PC-9 (cell line): Measurements from ENCODE around the gene DNAJC13. TPM values are rescaled to one million over a fixed set of nuclear protein-coding genes. Genes with fewer than 3 reads are reported as not detected.

Source experiments
- BruUV-seq: library from RNA; stranded (reverse); fragments of 400-500 nt; replicated peaks from 2 replicates; lab custom pipeline; 2021; lab: Mats Ljungman, UMichigan
- CTCF ChIA-PET: fragments of 300-600 bp; sonication (Branson Sonifier 250); formaldehyde crosslinking; loops from one replicate; lab custom pipeline; 2022; ENCODE audit warnings: antibody characterized with exemption; lab: Charles Lee
- POLR2A ChIA-PET: fragments of 300-600 bp; sonication (Branson Sonifier 250); formaldehyde crosslinking; loops from one replicate; lab custom pipeline; 2022; ENCODE audit warnings: antibody characterized with exemption; ENCODE audit not compliant: unreplicated experiment; lab: Charles Lee
- DNase-seq, 2 experiments: peaks; one replicate each; pipeline versions ENCODE4 v3.0.0 to v3.0.0-alpha.2; 2015 to 2022; ENCODE audit warnings: mixed read lengths in 1 of 2
- H2AFZ ChIP-seq: fragments of 200-600 bp; sonication (generic); 2 replicates; pipeline ENCODE4 v1.8.1; 2017; ENCODE audit warnings: antibody characterized with exemption
- H3F3A ChIP-seq: fragments of 200-600 bp; sonication (generic); 2 replicates; pipeline ENCODE4 v1.8.1; 2017; ENCODE audit warnings: antibody characterized with exemption, mild to moderate bottlenecking, low read depth; ENCODE audit not compliant: insufficient read depth
- H3K27ac ChIP-seq: fragments of 200-600 bp; sonication (generic); 2 replicates; pipeline ENCODE4 v1.6.1; 2016; ENCODE audit warnings: mixed run types
- H3K27me3 ChIP-seq: fragments of 200-600 bp; sonication (generic); 2 replicates; pipeline ENCODE4 v1.6.1; 2016; ENCODE audit warnings: low read depth, mixed run types; ENCODE audit not compliant: insufficient read depth
- H3K36me3 ChIP-seq: fragments of 200-600 bp; sonication (generic); 2 replicates; pipeline ENCODE4 v1.6.1; 2016; ENCODE audit warnings: low read depth, mixed run types
- H3K4me1 ChIP-seq: fragments of 200-600 bp; sonication (generic); replicated peaks from 2 replicates; pipeline ENCODE4 v1.6.1; 2016; ENCODE audit warnings: mixed run types; ENCODE audit not compliant: insufficient read depth
- H3K4me2 ChIP-seq: fragments of 200-600 bp; sonication (generic); 2 replicates; pipeline ENCODE4 v1.6.1; 2017; ENCODE audit warnings: mixed run types
- H3K4me3 ChIP-seq: fragments of 200-600 bp; sonication (generic); 2 replicates; pipeline ENCODE4 v1.6.1; 2016; ENCODE audit warnings: mixed run types
- H3K79me2 ChIP-seq: fragments of 200-600 bp; sonication (generic); 2 replicates; pipeline ENCODE4 v1.6.1; 2017; ENCODE audit warnings: low read depth, mixed run types
- H3K9me2 ChIP-seq: fragments of 200-600 bp; sonication (generic); 2 replicates; pipeline ENCODE4 v1.8.1; 2017; ENCODE audit warnings: mild to moderate bottlenecking; ENCODE audit not compliant: insufficient read depth
- H3K9me3 ChIP-seq: fragments of 200-600 bp; sonication (generic); 2 replicates; pipeline ENCODE4 v1.8.1; 2016; ENCODE audit warnings: low read depth; ENCODE audit not compliant: insufficient read depth
- H4K20me1 ChIP-seq: fragments of 200-600 bp; sonication (generic); 2 replicates; pipeline ENCODE4 v1.8.1; 2017; ENCODE audit not compliant: insufficient read depth
- EZH2 ChIP-seq: fragments of 200-600 bp; sonication (generic); IDR thresholded peaks from 2 replicates; pipeline ENCODE4 v1.8.0; 2017; ENCODE audit warnings: antibody characterized with exemption, low read depth
- intact Hi-C: fragments of 100-400 bp; cut with micrococcal nuclease; formaldehyde crosslinking; loops from one replicate; pipeline ENCODE4 v1.10.0; 2022; ENCODE audit not compliant: unreplicated experiment
- total RNA-seq: library from RNA; stranded (reverse); gene quantifications from 2 replicates; pipeline ENCODE4 v1.2.3, GENCODE V29; 2021
- TF ChIP-seq, protein P1 (sequence below): fragments of 200-600 bp; sonication (generic); conservative IDR thresholded peaks from 2 replicates; pipeline ENCODE4 v1.6.1; 2017; ENCODE audit warnings: mixed run types, antibody characterized with exemption, mild to moderate bottlenecking, moderate library complexity

Gene DNAJC13
- total RNA-seq, 1 experiment from 2014 or later = 56.6 TPM

DNA sequence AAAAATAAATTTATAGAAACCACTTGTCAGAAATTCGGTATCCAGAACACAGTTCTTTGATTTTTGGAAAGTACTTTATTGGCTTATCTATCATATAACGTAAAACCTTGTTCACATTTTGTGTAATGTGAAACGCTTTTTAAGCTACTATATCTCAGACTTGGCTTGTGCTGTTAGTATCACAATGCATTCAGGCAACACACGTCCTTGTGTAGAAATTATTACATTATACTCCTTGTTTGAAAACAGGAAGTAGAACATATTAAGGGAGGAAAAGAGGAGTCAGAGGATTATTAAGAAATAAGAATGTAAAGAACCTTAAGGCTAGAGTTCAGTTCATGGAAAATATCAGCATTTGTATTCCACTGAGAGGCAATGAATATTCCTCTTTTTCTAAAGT is 1.6 kb downstream of the DNAJC13 start:
- no peak for DNase-seq
- Histone ChIP-seq H3K4me1 (peaks cover 22% of the 10 kb centered on the region), H3F3A (peaks cover 9% of the 10 kb centered on the region), H3K4me3 (peak overlapping the region; percentile 89), H3K79me2 (peaks cover 59% of the 10 kb centered on the region), H3K27ac (peak overlapping the region; percentile 81), H3K9me3 (no peaks in the 10 kb centered on the region), H3K9me2 (no peaks in the 10 kb centered on the region), H2AFZ (no peak overlapping the region), H4K20me1 (peaks cover 4% of the 10 kb centered on the region; the same call in 1 of the 2 replicates), H3K36me3 (peaks cover 17% of the 10 kb centered on the region; the same call in 1 of the 2 replicates), H3K27me3 (no peaks in the 10 kb centered on the region), H3K4me2 (peak overlapping the region; percentile 97)
- TF ChIP-seq, protein P1, sequence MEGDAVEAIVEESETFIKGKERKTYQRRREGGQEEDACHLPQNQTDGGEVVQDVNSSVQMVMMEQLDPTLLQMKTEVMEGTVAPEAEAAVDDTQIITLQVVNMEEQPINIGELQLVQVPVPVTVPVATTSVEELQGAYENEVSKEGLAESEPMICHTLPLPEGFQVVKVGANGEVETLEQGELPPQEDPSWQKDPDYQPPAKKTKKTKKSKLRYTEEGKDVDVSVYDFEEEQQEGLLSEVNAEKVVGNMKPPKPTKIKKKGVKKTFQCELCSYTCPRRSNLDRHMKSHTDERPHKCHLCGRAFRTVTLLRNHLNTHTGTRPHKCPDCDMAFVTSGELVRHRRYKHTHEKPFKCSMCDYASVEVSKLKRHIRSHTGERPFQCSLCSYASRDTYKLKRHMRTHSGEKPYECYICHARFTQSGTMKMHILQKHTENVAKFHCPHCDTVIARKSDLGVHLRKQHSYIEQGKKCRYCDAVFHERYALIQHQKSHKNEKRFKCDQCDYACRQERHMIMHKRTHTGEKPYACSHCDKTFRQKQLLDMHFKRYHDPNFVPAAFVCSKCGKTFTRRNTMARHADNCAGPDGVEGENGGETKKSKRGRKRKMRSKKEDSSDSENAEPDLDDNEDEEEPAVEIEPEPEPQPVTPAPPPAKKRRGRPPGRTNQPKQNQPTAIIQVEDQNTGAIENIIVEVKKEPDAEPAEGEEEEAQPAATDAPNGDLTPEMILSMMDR = no peak
- ChIA-PET CTCF (no interaction called here), POLR2A (no interaction called here)
- intact Hi-C loops = loop anchor here (5.0 kb wide), 2 partner anchors 72 to 282 kb away; no protein-coding TSS in a partner anchor
- BruUV-seq = no TSS peak

DNA sequence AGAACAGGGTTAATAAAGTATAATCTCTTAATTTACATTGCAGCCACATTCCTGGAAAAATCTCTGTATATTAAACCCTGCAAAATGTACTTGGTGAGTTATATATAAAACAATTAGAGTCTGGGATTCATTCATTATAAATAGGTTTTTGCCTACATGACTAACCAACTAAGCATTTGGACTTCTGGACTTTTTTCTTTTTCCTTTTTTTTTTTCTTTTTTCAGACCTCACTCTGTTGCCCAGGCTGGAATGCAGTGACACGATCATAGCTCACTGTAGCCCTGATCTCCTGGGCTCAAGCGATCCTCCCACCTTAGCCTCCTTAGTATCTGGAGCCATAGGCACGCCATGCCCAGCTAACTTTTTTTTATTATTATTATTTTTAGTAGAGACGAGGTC is 4.5 kb downstream of the DNAJC13 start:
- Histone ChIP-seq H4K20me1 (peaks cover 4% of the 10 kb centered on the region; the same call in 1 of the 2 replicates), H3K36me3 (peaks cover 26% of the 10 kb centered on the region; the same call in 1 of the 2 replicates), H3K9me3 (no peaks in the 10 kb centered on the region), H3K9me2 (no peaks in the 10 kb centered on the region), H3K4me3 (no peak overlapping the region), H3F3A (peaks cover 2% of the 10 kb centered on the region), H3K27ac (no peak overlapping the region), H3K79me2 (peaks cover 87% of the 10 kb centered on the region), H3K4me1 (peaks cover 17% of the 10 kb centered on the region), H2AFZ (no peak overlapping the region), H3K4me2 (no peak overlapping the region), H3K27me3 (no peaks in the 10 kb centered on the region)
- ChIA-PET CTCF (no interaction called here), POLR2A (no interaction called here)
- no TSS peak for BruUV-seq
- TF ChIP-seq, protein P1 = no peak
- no peak for TF ChIP-seq EZH2
- intact Hi-C loops = no loop called here
- no peak for DNase-seq

DNA sequence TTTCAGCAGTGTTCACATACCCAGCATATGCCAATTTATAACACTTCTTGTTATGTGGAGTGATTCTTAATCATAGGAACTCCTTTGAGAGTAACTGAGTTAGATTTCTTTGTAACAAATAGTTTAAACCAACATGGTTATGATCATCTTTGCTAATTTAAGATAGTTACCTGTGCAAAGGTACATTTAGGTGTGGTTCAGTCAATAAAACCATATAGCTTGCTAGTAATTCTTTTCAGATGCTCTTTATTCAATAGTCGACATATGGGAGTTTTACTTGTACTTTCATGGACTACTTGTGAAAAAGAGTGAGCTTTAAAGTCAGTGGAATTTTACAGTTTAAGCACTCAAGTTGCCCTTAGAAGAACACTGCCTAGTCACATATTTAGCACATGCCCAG is 5.2 kb downstream of the DNAJC13 start:
- Histone ChIP-seq H3K4me1 (peaks cover 17% of the 10 kb centered on the region), H3K9me3 (no peaks in the 10 kb centered on the region), H4K20me1 (peaks cover 4% of the 10 kb centered on the region; the same call in 1 of the 2 replicates), H3K4me2 (no peak overlapping the region), H3F3A (no peaks in the 10 kb centered on the region; the same call in 1 of the 2 replicates), H3K79me2 (peaks cover 91% of the 10 kb centered on the region), H3K9me2 (no peaks in the 10 kb centered on the region), H3K27me3 (no peaks in the 10 kb centered on the region), H3K36me3 (peaks cover 26% of the 10 kb centered on the region; the same call in 1 of the 2 replicates), H3K27ac (no peak overlapping the region), H2AFZ (no peak overlapping the region), H3K4me3 (no peak overlapping the region)
- intact Hi-C loops = no loop called here
- POLR2A ChIA-PET = no interaction called here
- DNase-seq = no peak
- CTCF ChIA-PET = no interaction called here
- no peak for TF ChIP-seq EZH2
- no TSS peak for BruUV-seq
